Thymus (tissue), 11 donors: ENCODE data around the gene SLC39A6. TPM values are rescaled to one million over a fixed set of nuclear protein-coding genes. Genes with fewer than 3 reads are reported as not detected.
"Not testable (repeated sequence)": the region's sequence is repeated elsewhere in the genome, so short reads cannot be mapped to it uniquely, and the experiment has no call there.

Experiments
- DNase-seq, 9 donors: peaks; one replicate each; pipeline ENCODE4 v3.0.0-alpha.2; 2013; ENCODE audit warnings: low spot score in 9 of 9, low read depth in 6 of 9, missing footprints in 1 of 9
- H3K27ac ChIP-seq, 2 donors: one replicate each; pipeline ENCODE4 v1.5.1; 2013; ENCODE audit warnings: control low read depth in 1 of 2, low read depth in 1 of 2, low read length in 1 of 2, mild to moderate bottlenecking in 1 of 2, moderate library complexity in 1 of 2
- H3K27me3 ChIP-seq, 2 donors: one replicate each; pipeline ENCODE4 v1.5.1; 2013; ENCODE audit warnings: low read length in 1 of 2; ENCODE audit not compliant: control insufficient read depth in 2 of 2, insufficient read depth in 1 of 2
- H3K36me3 ChIP-seq, 2 donors: one replicate each; pipeline ENCODE4 v1.5.1; 2013; ENCODE audit warnings: low read length in 1 of 2, mild to moderate bottlenecking in 1 of 2, moderate library complexity in 1 of 2; ENCODE audit not compliant: control insufficient read depth in 2 of 2, insufficient read depth in 2 of 2
- H3K4me1 ChIP-seq, 2 donors: one replicate each; pipeline ENCODE4 v1.5.1; 2013; ENCODE audit warnings: low read length in 2 of 2; ENCODE audit not compliant: control insufficient read depth in 2 of 2, insufficient read depth in 2 of 2
- H3K4me3 ChIP-seq, 2 donors: one replicate each; pipeline ENCODE4 v1.5.1; 2013; ENCODE audit warnings: low read length in 2 of 2, control low read depth in 1 of 2, mild to moderate bottlenecking in 1 of 2
- H3K9me3 ChIP-seq, 2 donors: one replicate each; pipeline ENCODE4 v1.5.1; 2013; ENCODE audit warnings: low read length in 1 of 2, mild to moderate bottlenecking in 1 of 2; ENCODE audit not compliant: control insufficient read depth in 2 of 2, insufficient read depth in 1 of 2
- WGBS: extraction: QIAGEN DNeasy Blood & Tissue Kit; methylation state at CpG from one replicate; pipeline ENCODE4 v1.1.7; 2013; 5-methylcytosine and 5-hydroxymethylcytosine counted together
- polyA plus RNA-seq: library from polyadenylated mRNA; stranded (reverse); fragments of 200-250 nt; gene quantifications from one replicate; pipeline ENCODE4 v1.2.3, GENCODE V29; 2013
- total RNA-seq: library from RNA; stranded (reverse); fragments of 120-200 nt; gene quantifications from one replicate; pipeline ENCODE4 v1.2.4, GENCODE V29; 2013
- donor health status: healthy.

SLC39A6 gene
- total and polyA plus RNA-seq, 2 donors, result 12.8 to 20.5 TPM

DNA sequence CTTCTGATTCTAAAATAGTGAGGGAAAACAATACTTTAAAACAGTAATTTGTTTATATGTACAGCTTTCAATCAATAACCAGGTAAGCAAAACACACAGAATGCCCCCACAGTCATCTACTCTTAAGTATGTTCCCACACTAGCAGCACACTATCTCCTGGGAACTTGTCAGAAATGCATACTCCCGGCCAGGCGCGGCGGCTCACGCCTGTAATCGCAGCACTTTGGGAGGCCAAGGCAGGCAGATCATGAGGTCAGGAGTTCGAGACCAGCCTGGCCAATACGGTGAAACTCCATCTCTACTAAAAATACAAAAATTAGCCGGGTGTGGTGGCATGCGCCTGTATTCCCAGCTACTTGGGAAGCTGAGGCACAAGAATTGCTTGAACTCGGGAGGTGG is 12.4 kb downstream of the SLC39A6 start:
- 97% methylated on average over 11 of the region's 11 CpGs for WGBS
- H3K9me3 ChIP-seq, H3K4me1 ChIP-seq, H3K27me3 ChIP-seq, H3K27ac ChIP-seq, H3K4me3 ChIP-seq, DNase-seq: not testable (repeated sequence)
- H3K36me3 ChIP-seq, result peaks cover 8 to 19% of the 10 kb centered on the region in 2 donors

GRCh38 chr18:36114738-36115137 is 14.4 kb downstream of the SLC39A6 start:
- Histone ChIP-seq H3K27me3 (no peaks in the 10 kb centered on the region), H3K9me3 (no peaks in the 10 kb centered on the region), H3K4me1 (no peaks in the 10 kb centered on the region), H3K4me3 (no peak overlapping the region), H3K36me3 (peaks cover 8 to 20% of the 10 kb centered on the region in 2 donors), H3K27ac (no peak overlapping the region)
- no peak for DNase-seq
- 97% methylated on average over 1 of the region's 1 CpG for WGBS

DNA sequence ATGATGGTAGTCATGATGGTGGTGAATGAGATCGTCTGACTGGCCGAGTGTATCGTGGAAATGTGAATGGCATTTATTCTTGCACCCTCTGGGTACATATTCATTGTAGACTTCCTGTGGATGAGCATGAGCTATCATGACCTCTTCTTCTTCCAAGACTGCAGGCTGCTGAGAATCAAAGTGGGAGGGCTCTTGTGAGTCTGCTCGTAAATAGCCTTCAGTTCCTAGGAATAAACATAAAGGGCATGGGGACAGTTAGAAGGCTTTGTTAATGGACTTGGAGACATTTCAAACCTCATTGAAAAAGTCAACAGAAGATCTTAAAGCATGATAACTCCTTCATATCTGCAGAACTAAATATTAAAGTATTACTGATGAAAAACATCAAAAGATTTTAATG is 14.9 kb downstream of the SLC39A6 start:
- Histone ChIP-seq H3K4me3 (no peak overlapping the region), H3K4me1 (no peaks in the 10 kb centered on the region), H3K27me3 (no peaks in the 10 kb centered on the region), H3K9me3 (no peaks in the 10 kb centered on the region), H3K27ac (no peak overlapping the region), H3K36me3 (peaks cover 8 to 20% of the 10 kb centered on the region in 2 donors)
- DNase-seq, result no peak
- WGBS, result over 99% methylated on average over 4 of the region's 4 CpGs

DNA sequence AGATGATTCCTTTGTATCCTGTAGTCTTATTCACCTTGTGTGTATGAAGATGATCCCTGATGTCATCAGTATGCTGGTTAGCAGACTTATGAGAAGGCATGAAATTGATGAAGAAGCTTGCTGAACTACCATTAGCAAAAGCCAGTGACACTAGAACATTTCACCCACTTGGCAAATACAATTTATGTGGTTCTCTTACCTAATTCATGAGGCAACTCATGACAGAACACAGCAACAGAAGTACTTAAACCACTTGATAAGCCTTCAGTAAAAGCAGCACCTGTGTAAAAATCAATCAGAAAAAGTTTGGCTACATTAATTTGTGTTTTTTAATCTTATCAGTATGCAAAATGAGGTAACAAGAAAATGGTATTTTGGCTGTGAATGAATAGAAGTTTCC is 16.8 kb downstream of the SLC39A6 start:
- Histone ChIP-seq H3K27me3 (no peaks in the 10 kb centered on the region), H3K4me3 (no peak overlapping the region), H3K4me1 (no peaks in the 10 kb centered on the region), H3K36me3 (peaks cover 8 to 20% of the 10 kb centered on the region in 2 donors), H3K27ac (no peak overlapping the region), H3K9me3 (no peaks in the 10 kb centered on the region)
- DNase-seq, result no peak

DNA sequence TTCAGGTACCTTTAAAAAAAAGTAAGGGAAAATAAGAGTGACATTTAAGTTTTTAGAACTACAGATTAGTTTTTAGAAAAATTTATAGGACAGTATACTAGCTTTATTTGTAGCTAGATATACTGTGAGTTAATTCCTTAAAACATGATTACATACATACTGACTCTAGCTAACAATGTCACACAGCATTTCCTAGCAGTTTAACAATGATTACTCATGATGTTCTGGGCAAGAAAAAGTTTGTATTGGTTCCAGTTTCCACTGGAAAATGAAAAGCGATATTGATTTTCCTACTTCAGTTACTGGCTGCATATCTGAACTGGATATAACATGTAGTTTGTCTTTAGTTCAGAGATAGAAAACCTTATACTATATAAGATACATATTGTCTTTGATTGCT is 19.4 kb downstream of the SLC39A6 start:
- peaks cover 4 to 15% of the 10 kb centered on the region in 2 donors for H3K36me3 ChIP-seq

GRCh38 chr18:36108601-36109000 is 20.5 kb downstream of the SLC39A6 start:
- Histone ChIP-seq H3K27ac (no peak overlapping the region), H3K4me3 (no peak overlapping the region), H3K36me3 (peaks cover 0 to 11% of the 10 kb centered on the region in 2 donors), H3K4me1 (no peaks in the 10 kb centered on the region), H3K27me3 (no peaks in the 10 kb centered on the region), H3K9me3 (peaks cover 0 to 2% of the 10 kb centered on the region in 2 donors)
- 98% methylated on average over 5 of the region's 5 CpGs for WGBS
- DNase-seq, result no peak

More for the DNA sequence above, 19.4 kb downstream of the SLC39A6 start:
- Histone ChIP-seq H3K4me1 (no peaks in the 10 kb centered on the region), H3K27ac (no peak overlapping the region), H3K27me3 (no peaks in the 10 kb centered on the region), H3K4me3 (no peak overlapping the region), H3K9me3 (no peaks in the 10 kb centered on the region)
- no peak for DNase-seq
- WGBS, result 99% methylated on average over 1 of the region's 1 CpG

- DNase-seq, result no peak
- no peak overlapping the region for H3K27ac ChIP-seq
- peaks cover 0 to 2% of the 10 kb centered on the region in 2 donors for H3K9me3 ChIP-seq
- H3K27me3 ChIP-seq, result no peaks in the 10 kb centered on the region
- H3K4me3 ChIP-seq, result no peak overlapping the region
- WGBS, result 49% methylated on average over 2 of the region's 2 CpGs
- H3K36me3 ChIP-seq, result peaks cover 0 to 9% of the 10 kb centered on the region in 2 donors
- no peaks in the 10 kb centered on the region for H3K4me1 ChIP-seq
Observed at GRCh38 chr18:36108196-36108595, 20.9 kb downstream of the SLC39A6 start.

- Histone ChIP-seq H3K4me3 (no peak overlapping the region), H3K27ac (no peak overlapping the region), H3K4me1 (no peaks in the 10 kb centered on the region), H3K36me3 (peaks cover 0 to 6% of the 10 kb centered on the region in 2 donors), H3K27me3 (no peaks in the 10 kb centered on the region), H3K9me3 (peaks cover 0 to 2% of the 10 kb centered on the region in 2 donors)
- DNase-seq, result no peak
Observed at GRCh38 chr18:36107477-36107876, 21.7 kb downstream of the SLC39A6 start.

DNA sequence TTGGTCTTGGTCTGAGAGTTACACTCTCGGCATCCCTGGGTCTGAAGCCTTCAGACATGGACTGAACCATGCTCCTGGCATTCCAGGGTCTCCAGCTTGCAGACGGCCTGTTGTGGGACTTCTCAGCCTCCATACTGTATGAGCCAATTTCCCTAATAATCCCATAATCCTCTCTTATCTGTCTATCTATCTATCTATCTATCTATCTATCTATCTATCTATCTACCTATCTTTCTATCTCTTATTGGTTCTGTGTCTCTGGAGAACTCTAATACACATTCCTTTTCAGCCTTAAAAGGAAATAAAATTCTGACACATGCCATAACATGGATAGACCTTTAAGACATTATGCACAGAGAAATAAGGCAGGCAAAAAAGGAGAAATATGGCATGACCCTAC is 24.4 kb downstream of the SLC39A6 start:
- Histone ChIP-seq H3K36me3 (no peaks in the 10 kb centered on the region), H3K9me3 (peaks cover 0 to 10% of the 10 kb centered on the region in 2 donors), H3K4me3 (no peak overlapping the region), H3K27ac (no peak overlapping the region), H3K4me1 (no peaks in the 10 kb centered on the region), H3K27me3 (no peaks in the 10 kb centered on the region)
- 100% methylated on average over 2 of the region's 2 CpGs for WGBS
- DNase-seq, result no peak

- peaks cover 0 to 10% of the 10 kb centered on the region in 2 donors for H3K9me3 ChIP-seq
- H3K4me1 ChIP-seq, result no peaks in the 10 kb centered on the region
- H3K27me3 ChIP-seq, result no peaks in the 10 kb centered on the region
- H3K36me3 ChIP-seq, result no peaks in the 10 kb centered on the region
- no peak for DNase-seq
- no peak overlapping the region for H3K27ac ChIP-seq
- 96% methylated on average over 7 of the region's 7 CpGs for whole genome bisulfite sequencing
- H3K4me3 ChIP-seq, result no peak overlapping the region
Observed at GRCh38 chr18:36101943-36102342, 27.2 kb downstream of the SLC39A6 start.
